GM23338 (cell line): ENCODE results near the gene RNGTT. TPM values are rescaled to one million over a fixed set of nuclear protein-coding genes. Genes with fewer than 3 reads are reported as not detected.
A peak's percentile ranks its signal among the peaks of the same experiment; 100 is the strongest.
"Not testable (repeated sequence)": the region's sequence is repeated elsewhere in the genome, so short reads cannot be mapped to it uniquely, and the experiment has no call there.

Experiments used
- ATAC-seq: fragments of 200-7000 bp; cut with Tn5 transposase; 3 replicates; pipeline ENCODE4 v1.9.1; 2020
- DNase-seq: peaks from one replicate; pipeline ENCODE4 v3.0.0-alpha.2; 2015; ENCODE audit warnings: low spot score
- H2AFZ ChIP-seq: fragments of 200-600 bp; sonication (generic); 2 replicates; pipeline ENCODE4 v1.8.0; 2016; ENCODE audit warnings: antibody characterized with exemption, mild to moderate bottlenecking, moderate library complexity
- H3F3A ChIP-seq: fragments of 200-600 bp; sonication (generic); replicated peaks from 2 replicates; pipeline ENCODE4 v1.8.0; 2017; ENCODE audit warnings: antibody characterized with exemption, mixed run types, low read depth
- H3K27ac ChIP-seq: fragments of 200-600 bp; sonication (generic); 2 replicates; pipeline ENCODE4 v1.6.1; 2016; ENCODE audit warnings: low read depth
- H3K27me3 ChIP-seq: fragments of 200-600 bp; sonication (generic); 2 replicates; pipeline ENCODE4 v1.8.0; 2016; ENCODE audit warnings: mild to moderate bottlenecking, mixed run types, moderate library complexity; ENCODE audit not compliant: insufficient read depth
- H3K36me3 ChIP-seq: fragments of 200-600 bp; sonication (generic); 2 replicates; pipeline ENCODE4 v1.8.0; 2016; ENCODE audit warnings: mild to moderate bottlenecking; ENCODE audit not compliant: insufficient read depth
- H3K4me1 ChIP-seq: fragments of 200-600 bp; sonication (generic); 2 replicates; pipeline ENCODE4 v1.8.0; 2016; ENCODE audit warnings: mild to moderate bottlenecking, moderate library complexity; ENCODE audit not compliant: insufficient read depth
- H3K4me2 ChIP-seq: fragments of 200-600 bp; sonication (generic); 2 replicates; pipeline ENCODE4 v1.7.1; 2017; ENCODE audit warnings: mixed run types
- H3K4me3 ChIP-seq: fragments of 200-600 bp; sonication (generic); 2 replicates; pipeline ENCODE4 v1.6.1; 2016; ENCODE audit warnings: mixed run types
- H3K79me2 ChIP-seq: fragments of 200-600 bp; sonication (generic); replicated peaks from 2 replicates; pipeline ENCODE4 v1.8.0; 2017; ENCODE audit warnings: mild to moderate bottlenecking; ENCODE audit not compliant: insufficient read depth
- H3K9me2 ChIP-seq: fragments of 200-600 bp; sonication (generic); 2 replicates; pipeline ENCODE4 v1.8.0; 2017; ENCODE audit not compliant: insufficient read depth
- H4K20me1 ChIP-seq: fragments of 200-600 bp; sonication (generic); replicated peaks from 2 replicates; pipeline ENCODE4 v1.8.0; 2017; ENCODE audit warnings: mild to moderate bottlenecking; ENCODE audit not compliant: insufficient read depth
- H3K27ac Mint-ChIP-seq: 2 replicates; pipeline ENCODE4 v1.8.0; 2020; ENCODE audit warnings: inconsistent platforms, mild to moderate bottlenecking, moderate library complexity, mixed read lengths
- H3K27me3 Mint-ChIP-seq: 3 replicates; pipeline ENCODE4 v1.8.0; 2022; ENCODE audit warnings: low read depth, mild to moderate bottlenecking, moderate library complexity, mixed read lengths, inconsistent platforms; ENCODE audit not compliant: insufficient read depth, poor library complexity
- H3K36me3 Mint-ChIP-seq: 3 replicates; pipeline ENCODE4 v1.8.0; 2021; ENCODE audit warnings: low read depth, mild to moderate bottlenecking, inconsistent platforms, moderate library complexity, mixed read lengths
- H3K4me1 Mint-ChIP-seq: 3 replicates; pipeline ENCODE4 v1.8.0; 2020; ENCODE audit warnings: mild to moderate bottlenecking, inconsistent platforms, mixed read lengths
- H3K4me3 Mint-ChIP-seq: 3 replicates; pipeline ENCODE4 v1.8.0; 2021; ENCODE audit warnings: moderate library complexity, mild to moderate bottlenecking, inconsistent platforms, mixed read lengths
- H3K9me3 Mint-ChIP-seq: 3 replicates; pipeline ENCODE4 v1.8.0; 2020; ENCODE audit warnings: moderate library complexity, mild to moderate bottlenecking, inconsistent platforms, mixed read lengths
- ETS1 ChIP-seq: IDR thresholded peaks from 2 replicates; pipeline ENCODE4 v1.6.1; 2016; ENCODE audit warnings: antibody characterized with exemption
- EZH2 ChIP-seq: fragments of 200-600 bp; sonication (generic); IDR thresholded peaks from one replicate; pipeline ENCODE4 v1.8.0; 2017; ENCODE audit warnings: antibody characterized with exemption, mild to moderate bottlenecking, low read depth; ENCODE audit not compliant: unreplicated experiment
- NANOG ChIP-seq: IDR thresholded peaks from 2 replicates; pipeline ENCODE4 v1.6.1; 2016; ENCODE audit warnings: antibody characterized with exemption, borderline replicate concordance
- STAT1 ChIP-seq: IDR thresholded peaks from one replicate; pipeline ENCODE4 v1.6.1; 2016; ENCODE audit warnings: antibody characterized with exemption; ENCODE audit not compliant: unreplicated experiment
- ZNF331 ChIP-seq: fragments of 250-450 bp; sonication (Bioruptor Pico); IDR thresholded peaks from 2 replicates; pipeline ENCODE4 v1.5.0; 2020; ENCODE audit warnings: low read depth, mild to moderate bottlenecking, moderate library complexity
- ZNF462 ChIP-seq: fragments of 250-450 bp; sonication (Bioruptor Pico); IDR thresholded peaks from 2 replicates; pipeline ENCODE4 v1.5.0; 2020; ENCODE audit warnings: mild to moderate bottlenecking, moderate library complexity
- polyA plus RNA-seq: library from polyadenylated mRNA; unstranded; fragments of >200 nt; fragmentation: Nextera tagmentation; extraction: Ambion mirVana; gene quantifications from 2 replicates; pipeline ENCODE4 v1.2.1, GENCODE V29; 2016
- total RNA-seq: library from RNA; depleted of rRNA; stranded (reverse); fragments of >200 nt; shearing (Covaris generic); gene quantifications from 2 replicates; pipeline ENCODE4 v1.2.3, GENCODE V29; 2014

The RNGTT gene
- total and polyA plus RNA-seq, 2 experiments from 2014 or later = 11.2 to 29.2 TPM

GRCh38 chr6:88969255-88969654, 5.8 kb upstream of the RNGTT start:
- H3K4me1 Mint-ChIP-seq = peaks cover 32% of the 10 kb centered on the region
- not testable (repeated sequence) for H3K4me3 Mint-ChIP-seq, H3K36me3 ChIP-seq, H3K27ac Mint-ChIP-seq, H2AFZ ChIP-seq, H3K79me2 ChIP-seq, H3K4me2 ChIP-seq, H4K20me1 ChIP-seq, DNase-seq, H3K9me2 ChIP-seq, H3F3A ChIP-seq, H3K27ac ChIP-seq, ATAC-seq, H3K4me3 ChIP-seq
- peaks cover 21% of the 10 kb centered on the region for H3K36me3 Mint-ChIP-seq
- H3K27me3 ChIP-seq = peaks cover 54% of the 10 kb centered on the region
- peaks cover 37% of the 10 kb centered on the region for H3K9me3 Mint-ChIP-seq
- H3K4me1 ChIP-seq = peaks cover 13% of the 10 kb centered on the region; the same call in 1 of the 2 replicates
- peaks cover 57% of the 10 kb centered on the region for H3K27me3 Mint-ChIP-seq

GRCh38 chr6:88967891-88968290, 4.5 kb upstream of the RNGTT start:
- no peak overlapping the region for H3K4me3 ChIP-seq
- DNase-seq (no peak), ATAC-seq (no peak)
- H3K27me3 Mint-ChIP-seq = peaks cover 50% of the 10 kb centered on the region
- no peaks in the 10 kb centered on the region for H3F3A ChIP-seq
- no peak overlapping the region for H2AFZ ChIP-seq
- no peaks in the 10 kb centered on the region for H3K9me2 ChIP-seq
- no peak overlapping the region for H3K27ac ChIP-seq
- H3K27ac Mint-ChIP-seq = no peak overlapping the region
- H3K27me3 ChIP-seq = peaks cover 40% of the 10 kb centered on the region
- no peaks in the 10 kb centered on the region; the same call in 1 of the 2 replicates for H4K20me1 ChIP-seq
- no peak overlapping the region for H3K4me2 ChIP-seq
- peaks cover 6% of the 10 kb centered on the region; the same call in 1 of the 2 replicates for H3K4me1 ChIP-seq
- TF ChIP-seq EZH2 = no peak
- H3K9me3 Mint-ChIP-seq = peaks cover 37% of the 10 kb centered on the region
- H3K36me3 ChIP-seq = peaks cover 7% of the 10 kb centered on the region; the same call in 1 of the 2 replicates
- H3K4me1 Mint-ChIP-seq = peaks cover 26% of the 10 kb centered on the region
- no peak overlapping the region for H3K4me3 Mint-ChIP-seq
- H3K79me2 ChIP-seq = peaks cover 3% of the 10 kb centered on the region
- peaks cover 23% of the 10 kb centered on the region for H3K36me3 Mint-ChIP-seq

GRCh38 chr6:88965691-88966090, 2.3 kb upstream of the RNGTT start:
- Mint-ChIP-seq H3K4me1 (peaks cover 16% of the 10 kb centered on the region), H3K9me3 (peaks cover 37% of the 10 kb centered on the region), H3K27me3 (peaks cover 30% of the 10 kb centered on the region), H3K27ac (no peak overlapping the region), H3K4me3 (no peak overlapping the region), H3K36me3 (peaks cover 35% of the 10 kb centered on the region)
- Histone ChIP-seq H3K27ac (no peak overlapping the region), H2AFZ (no peak overlapping the region), H3K79me2 (peaks cover 25% of the 10 kb centered on the region), H3K36me3 (peaks cover 7% of the 10 kb centered on the region; the same call in 1 of the 2 replicates), H3K27me3 (peaks cover 18% of the 10 kb centered on the region), H3K4me1 (no peaks in the 10 kb centered on the region), H3F3A (no peaks in the 10 kb centered on the region), H3K9me2 (no peaks in the 10 kb centered on the region), H3K4me2 (no peak overlapping the region), H3K4me3 (no peak overlapping the region), H4K20me1 (no peaks in the 10 kb centered on the region)
- peak; percentile 52 for DNase-seq
- TF ChIP-seq ZNF331 (CRISPR knock-in tag) (no peak), ETS1 (no peak), STAT1 (no peak), NANOG (no peak), ZNF462 (CRISPR knock-in tag) (no peak)
- peak; percentile 17 for ATAC-seq
